ENCODE results near the gene NPLOC4.
"Not testable (repeated sequence)": the region's sequence is repeated elsewhere in the genome, so short reads cannot be mapped to it uniquely, and the experiment has no call there.

The NPLOC4 gene

GRCh38 chr17:81635973-81636504 lies 873 bp downstream of the NPLOC4 start:
- no peak for DNase-seq (ENCODE audit: low read depth in 2 of 2, low spot score in 1 of 2)

DNA sequence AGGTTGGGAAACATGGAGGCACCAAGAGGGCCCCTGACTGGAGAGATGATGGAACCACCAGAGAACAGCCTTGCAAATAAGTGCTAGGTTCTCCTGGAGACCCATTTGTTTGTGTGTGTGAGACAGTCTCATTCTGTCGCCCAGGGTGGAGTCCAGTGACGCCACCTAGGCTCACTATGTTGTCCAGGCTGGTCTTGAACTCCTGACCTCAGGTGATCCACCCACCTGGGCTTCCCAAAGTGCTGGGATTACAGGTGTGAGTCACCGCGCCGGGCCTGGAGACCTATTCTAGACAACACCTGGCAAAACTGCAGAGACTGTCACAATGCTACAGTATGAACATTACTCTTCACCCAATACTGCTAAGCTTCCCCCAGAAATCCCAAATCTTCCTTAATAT lies 1.5 kb downstream of the NPLOC4 start:
- DNase-seq (ENCODE audit: low read depth in 2 of 2, low spot score in 1 of 2) = no peak

DNA sequence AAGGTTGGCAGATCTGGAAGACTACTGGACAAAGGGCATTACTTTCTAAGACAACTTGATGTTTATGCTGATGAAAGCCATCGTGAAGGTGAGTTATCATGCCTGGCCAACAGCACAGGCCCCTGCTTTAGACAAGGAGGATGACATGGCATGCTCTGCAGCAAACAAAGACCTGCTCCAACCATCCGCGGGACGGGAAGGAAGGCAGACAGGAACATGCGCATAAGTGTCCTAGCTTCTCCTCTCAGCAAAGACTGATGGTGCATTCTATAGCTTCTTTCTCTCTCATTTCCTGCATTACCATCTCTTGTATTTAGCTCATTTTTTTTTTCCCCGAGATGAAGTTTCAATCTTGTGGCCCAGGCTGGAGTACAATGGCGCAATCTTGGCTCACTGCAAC lies 5.4 kb downstream of the NPLOC4 start:
- DNase-seq (ENCODE audit: low read depth in 2 of 2, low spot score in 1 of 2) = no peak

- DNase-seq (ENCODE audit: low read depth in 2 of 2, low spot score in 1 of 2) = no peak
Measured at GRCh38 chr17:81630274-81630673, 6.6 kb downstream of the NPLOC4 start.

GRCh38 chr17:81621494-81622130 lies 15.3 kb downstream of the NPLOC4 start:
- DNase-seq (ENCODE audit: low read depth in 2 of 2, low spot score in 1 of 2) = no peak

DNA sequence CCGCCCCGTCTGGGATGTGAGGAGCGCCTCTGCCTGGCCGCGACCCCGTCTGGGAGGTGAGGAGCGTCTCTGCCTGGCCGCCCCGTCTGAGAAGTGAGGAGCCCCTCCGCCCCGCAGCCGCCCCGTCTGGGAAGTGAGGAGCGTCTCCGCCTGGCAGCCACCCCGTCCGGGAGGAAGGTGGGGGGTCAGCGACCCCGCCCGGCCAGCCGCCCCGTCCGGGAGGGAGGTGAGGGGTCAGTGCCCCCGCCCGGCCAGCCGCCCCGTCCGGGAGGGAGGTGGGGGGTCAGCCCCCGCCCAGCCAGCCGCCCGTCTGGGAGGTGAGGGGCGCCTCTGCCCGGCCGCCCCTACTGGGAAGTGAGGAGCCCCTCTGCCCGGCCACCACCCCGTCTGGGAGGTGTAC lies 18.6 kb downstream of the NPLOC4 start:
- DNase-seq (ENCODE audit: low read depth in 2 of 2, low spot score in 1 of 2) = not testable (repeated sequence)

DNA sequence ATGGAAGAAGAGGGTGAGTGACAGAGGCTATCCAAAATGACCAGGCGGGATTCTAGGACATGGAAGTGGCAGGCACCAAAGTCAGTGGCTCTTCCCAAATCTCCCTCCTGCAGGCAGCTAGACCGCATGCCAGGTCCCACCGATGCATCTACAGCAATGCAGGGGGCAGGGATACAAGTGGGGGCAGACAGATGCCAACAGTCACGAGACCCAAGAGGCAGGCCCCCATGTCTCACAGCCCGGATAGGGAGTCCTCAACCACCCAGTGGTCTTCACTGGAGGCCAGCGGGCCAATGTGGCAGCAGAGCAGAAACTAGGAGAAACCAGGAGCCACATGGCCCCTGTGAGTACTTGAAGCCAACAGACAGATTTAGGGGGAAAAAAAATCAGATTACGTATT lies 20.0 kb downstream of the NPLOC4 start:
- no peak for DNase-seq (ENCODE audit: low read depth in 2 of 2, low spot score in 1 of 2)

- no peak for DNase-seq (ENCODE audit: low read depth in 2 of 2, low spot score in 1 of 2)
Measured at GRCh38 chr17:81615401-81615930, 21.4 kb downstream of the NPLOC4 start.

DNA sequence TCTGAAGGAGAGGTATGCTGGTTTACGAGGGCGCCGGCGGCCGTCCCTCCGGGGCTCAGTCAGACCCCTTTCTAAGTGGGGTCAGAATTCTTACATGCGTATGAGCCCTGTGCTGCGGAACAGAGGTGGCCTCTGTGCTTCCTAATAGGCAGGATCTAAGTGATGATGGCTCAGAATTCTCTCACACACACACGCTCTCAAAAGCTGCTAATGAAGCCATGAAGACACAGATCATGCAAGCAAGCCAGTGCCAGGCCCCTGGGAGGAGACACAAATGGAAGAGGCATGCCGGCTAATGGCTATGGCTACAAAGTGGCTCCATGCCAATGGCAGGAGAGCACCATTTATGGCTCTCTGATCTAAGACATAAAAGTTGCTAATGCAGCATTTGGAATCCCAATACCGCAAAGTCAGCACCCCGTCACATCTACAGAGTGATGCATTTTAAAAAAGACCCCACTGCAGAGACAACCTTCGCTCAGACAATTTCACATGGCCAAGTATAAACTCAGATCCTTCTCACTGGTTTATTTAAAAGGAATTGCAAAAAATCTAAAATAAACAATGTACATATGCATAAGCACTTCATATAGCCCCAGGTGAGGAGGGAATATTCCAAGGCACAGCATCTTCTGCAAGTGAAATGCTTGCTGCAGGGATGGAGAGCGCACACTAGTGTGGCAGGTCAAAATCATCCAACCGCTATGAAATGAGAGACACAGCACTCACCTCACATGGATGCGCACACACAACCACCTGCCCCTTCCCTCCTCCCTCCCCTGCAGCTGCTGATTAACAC lies 24.5 kb downstream of the NPLOC4 start:
- no peak for DNase-seq (ENCODE audit: low read depth in 2 of 2, low spot score in 1 of 2)

DNA sequence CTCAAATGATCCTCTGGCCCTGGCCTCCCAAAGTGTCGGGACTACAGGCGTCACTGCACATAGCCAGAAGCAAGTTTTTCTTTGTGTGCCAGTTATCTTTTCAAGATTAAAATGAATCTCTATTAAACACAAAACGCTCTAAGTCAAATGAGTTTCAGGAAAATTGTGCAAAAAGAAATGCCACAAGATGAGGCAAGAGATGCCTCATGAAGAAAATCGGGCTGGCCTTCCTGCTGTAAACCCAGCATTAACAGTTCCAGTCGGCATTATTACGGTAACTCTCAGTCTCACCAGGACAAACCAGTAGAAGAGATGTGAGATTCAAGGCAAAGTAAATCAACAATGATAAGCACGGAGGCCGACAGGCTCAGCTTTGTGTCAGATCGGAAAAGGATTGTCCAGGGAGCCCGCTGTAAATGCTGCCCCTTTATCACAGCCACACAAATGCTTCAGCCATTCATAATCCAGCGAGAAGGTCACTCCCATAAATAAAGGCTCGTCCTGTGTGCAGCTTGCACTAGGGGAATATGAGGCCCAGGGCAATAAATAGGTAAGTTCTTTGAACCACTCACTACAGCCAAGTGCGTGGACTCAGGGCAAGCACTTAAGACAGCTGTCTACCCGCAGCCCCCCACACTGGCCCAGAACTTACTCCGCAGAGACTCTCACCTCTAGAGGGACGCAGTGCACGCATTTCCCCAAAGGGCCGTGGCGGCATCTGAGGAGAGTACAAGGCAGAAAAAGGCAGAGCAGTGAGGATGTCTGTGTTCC lies 27.2 kb downstream of the NPLOC4 start:
- no peak for DNase-seq (ENCODE audit: low read depth in 2 of 2, low spot score in 1 of 2)

GRCh38 chr17:81608605-81609004 lies 28.3 kb downstream of the NPLOC4 start:
- no peak for DNase-seq (ENCODE audit: low read depth in 2 of 2, low spot score in 1 of 2)

DNA sequence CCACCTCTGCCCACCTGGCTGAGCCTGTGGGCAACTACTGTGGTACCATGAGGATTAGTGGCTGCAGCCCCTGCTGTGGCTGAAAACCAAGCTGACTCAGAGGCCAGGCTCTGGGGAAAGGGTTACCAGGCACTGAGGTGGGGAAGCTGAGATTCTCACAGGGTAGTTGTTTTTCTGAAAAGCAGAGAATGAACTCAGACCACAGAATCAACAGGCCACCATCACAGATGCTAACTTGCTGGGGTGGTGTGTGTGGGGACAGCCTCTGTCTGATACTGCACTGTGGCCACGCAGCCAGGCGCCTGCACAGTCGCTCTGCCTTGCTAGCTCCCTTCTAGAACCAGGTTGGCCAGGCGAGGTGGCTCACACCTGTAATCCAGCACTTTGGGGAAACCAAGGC lies 28.8 kb downstream of the NPLOC4 start:
- DNase-seq (ENCODE audit: low read depth in 2 of 2, low spot score in 1 of 2) = no peak

DNA sequence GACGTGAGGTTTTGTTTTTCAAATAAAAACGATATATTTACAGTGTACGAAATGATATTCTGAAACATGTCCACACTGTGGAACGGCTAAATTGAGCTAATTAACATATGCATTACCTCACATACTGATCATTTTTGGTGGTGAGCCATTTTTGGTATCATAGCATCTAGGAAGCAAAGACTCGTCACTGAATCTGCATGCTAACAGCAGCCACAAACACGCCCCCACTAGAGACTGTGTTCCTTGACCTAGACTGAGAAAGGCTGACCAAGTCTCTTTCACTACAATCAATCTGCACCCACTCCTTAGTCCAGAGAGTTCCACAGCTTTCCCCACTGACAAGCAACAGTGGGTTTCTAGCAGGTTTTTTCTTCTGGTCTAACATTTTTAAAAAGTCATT lies 29.5 kb downstream of the NPLOC4 start:
- no peak for DNase-seq (ENCODE audit: low read depth in 2 of 2, low spot score in 1 of 2)

GRCh38 chr17:81603846-81604610 lies 32.9 kb downstream of the NPLOC4 start:
- DNase-seq (ENCODE audit: low read depth in 2 of 2, low spot score in 1 of 2) = no peak

DNA sequence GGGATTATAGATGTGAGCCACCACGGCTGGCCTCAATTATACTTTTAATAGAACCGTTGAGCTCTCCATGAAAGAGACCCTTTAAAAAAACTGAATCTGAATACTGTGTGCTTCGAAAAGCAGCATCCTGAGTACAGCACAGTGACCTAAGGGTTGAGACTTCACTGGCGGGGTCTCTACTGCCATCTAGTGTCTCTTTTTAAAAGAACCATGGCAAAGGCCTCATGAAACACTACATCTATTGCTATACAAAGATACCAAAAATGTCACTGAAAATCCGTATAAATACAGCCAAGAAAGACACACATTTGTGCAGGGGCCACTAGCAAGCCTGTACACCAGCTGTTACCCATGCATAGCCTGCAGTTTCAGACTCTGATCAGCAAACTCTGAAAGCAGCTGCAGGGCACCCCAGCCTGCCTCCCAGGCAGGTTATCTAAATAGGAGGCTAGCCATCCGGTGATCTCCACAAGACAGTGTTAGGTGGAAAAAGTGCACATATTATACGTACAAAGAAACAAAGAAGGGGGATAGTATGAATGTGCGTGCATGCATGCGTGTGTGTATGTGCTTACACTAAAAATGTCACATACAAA lies 35.3 kb downstream of the NPLOC4 start:
- DNase-seq (ENCODE audit: low read depth in 2 of 2, low spot score in 1 of 2) = no peak

DNA sequence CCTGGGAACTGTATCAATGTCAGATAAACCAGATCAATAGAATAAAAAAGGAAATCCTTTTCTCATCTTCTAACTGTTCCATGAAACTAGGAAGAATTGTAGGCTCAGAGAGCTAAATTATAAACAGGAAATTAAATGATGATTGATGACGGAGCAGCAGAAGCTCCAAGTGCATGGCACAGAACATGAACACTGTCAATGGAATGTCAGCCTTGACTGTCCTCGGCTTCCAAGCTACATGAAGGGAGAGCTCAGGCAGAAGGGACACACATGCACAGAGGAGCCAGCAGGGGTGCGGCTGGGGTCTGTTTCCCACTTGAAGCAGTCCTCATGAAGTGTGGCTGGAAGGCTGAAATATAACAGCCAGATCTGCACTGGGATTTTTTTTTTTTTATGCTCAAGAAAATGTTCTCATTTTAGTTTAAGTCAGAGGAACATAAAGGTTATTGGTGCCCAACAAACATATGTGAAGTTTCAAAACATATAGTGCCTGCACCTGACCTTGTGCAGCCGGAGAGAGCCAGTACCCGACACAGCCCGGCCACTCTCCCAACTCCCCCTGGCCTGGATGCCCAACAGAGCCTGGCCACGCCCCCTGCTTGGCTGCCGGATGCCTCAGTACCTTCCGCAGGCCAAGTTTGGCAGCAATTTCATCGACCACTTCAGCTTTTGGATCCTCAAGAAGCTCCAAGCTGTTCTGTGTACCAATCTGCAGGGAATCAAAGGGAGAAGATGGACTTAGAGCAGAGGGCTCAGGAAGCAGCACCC lies 37.0 kb downstream of the NPLOC4 start:
- DNase-seq (ENCODE audit: low read depth in 2 of 2, low spot score in 1 of 2) = no peak

DNA sequence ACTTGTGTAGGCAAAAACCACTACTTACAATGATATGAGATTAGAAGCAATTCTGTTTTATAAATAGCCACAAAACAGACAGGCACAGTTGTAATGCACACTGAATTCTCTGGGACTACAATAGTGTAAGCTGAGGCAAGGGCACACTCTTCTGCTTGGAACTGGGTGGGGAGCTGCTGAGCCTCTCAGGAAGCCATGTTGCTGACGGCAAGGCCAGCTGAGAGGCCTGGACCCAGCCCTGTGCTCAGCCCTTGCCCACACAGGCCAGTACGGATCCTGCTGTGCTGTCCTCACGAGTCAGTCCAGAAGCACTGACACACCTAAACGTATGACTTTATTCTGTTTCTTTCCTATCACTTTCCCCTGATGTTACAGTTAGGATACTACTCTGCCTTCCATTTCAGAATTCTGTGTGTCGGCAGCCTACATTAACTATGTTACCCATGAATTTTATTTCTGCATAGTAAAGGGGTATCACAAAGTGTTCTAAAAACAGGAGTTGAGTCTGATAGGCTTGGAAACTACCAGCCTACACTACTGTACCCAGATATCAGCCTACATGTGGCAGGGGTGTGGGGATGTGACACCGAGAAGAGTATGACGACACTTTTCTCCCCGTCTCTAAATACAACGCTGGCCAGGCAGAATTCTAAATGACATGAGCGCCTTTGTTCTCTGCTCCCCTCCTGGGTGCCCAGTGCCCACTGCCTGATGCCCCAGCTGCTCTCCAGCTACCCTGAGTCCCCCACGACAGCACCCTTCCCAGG lies 43.6 kb downstream of the NPLOC4 start:
- no peak for DNase-seq (ENCODE audit: low read depth in 2 of 2, low spot score in 1 of 2)

DNA sequence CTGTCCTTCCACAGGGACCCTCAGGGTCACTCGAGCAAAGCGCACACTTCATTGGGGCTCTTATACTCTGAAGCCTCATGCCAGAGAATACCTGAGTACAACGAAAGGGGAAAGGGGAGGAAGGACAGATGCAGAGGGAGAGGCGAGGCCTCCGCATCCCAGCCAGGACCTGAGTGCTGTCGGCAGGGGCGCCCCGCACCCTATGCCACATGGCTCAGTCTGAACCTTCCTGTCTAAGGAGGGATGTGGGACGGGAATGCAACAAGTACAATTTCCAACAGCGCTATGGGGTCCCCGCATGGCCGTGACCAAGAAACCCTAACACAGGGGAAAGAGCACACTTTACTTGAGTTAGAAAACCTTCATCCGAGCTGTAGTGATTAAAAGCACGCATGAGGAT lies 44.9 kb downstream of the NPLOC4 start:
- no peak for DNase-seq (ENCODE audit: low read depth in 2 of 2, low spot score in 1 of 2)

DNA sequence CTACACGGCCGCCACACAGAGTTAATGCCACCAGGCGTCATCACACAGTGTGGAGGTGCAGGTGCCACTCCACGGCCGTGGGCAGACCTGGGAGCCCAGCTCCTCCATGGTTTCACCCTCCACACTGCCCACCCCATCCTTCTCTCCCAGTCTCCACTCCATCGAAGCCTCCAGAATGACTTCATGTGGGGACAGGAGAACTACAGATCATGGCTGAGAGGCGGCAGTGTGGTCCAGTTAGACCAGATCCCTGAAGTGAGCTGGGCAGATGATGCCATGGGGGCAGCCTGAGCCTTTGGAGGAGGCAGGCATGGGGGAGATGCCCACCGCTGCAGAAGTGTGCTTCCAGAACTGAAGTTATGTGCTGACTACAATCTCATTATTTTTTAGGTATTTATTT lies 46.8 kb downstream of the NPLOC4 start:
- no peak for DNase-seq (ENCODE audit: low read depth in 2 of 2, low spot score in 1 of 2)
